Right renal pelvis (tissue), 4 donors: ENCODE data around the gene HSPA6. TPM values are rescaled to one million over a fixed set of nuclear protein-coding genes. Genes with fewer than 3 reads are reported as not detected.
"Not testable (repeated sequence)": the region's sequence is repeated elsewhere in the genome, so short reads cannot be mapped to it uniquely, and the experiment has no call there.

Experiments
- DNase-seq, 4 donors: peaks; one replicate each; pipeline ENCODE4 v3.0.0-alpha.2; 2013; ENCODE audit warnings: low read depth in 4 of 4, low spot score in 3 of 4, missing footprints in 1 of 4
- polyA plus RNA-seq, 4 donors: library from polyadenylated mRNA; unstranded; fragments of 120-200 nt; gene quantifications; one replicate each; pipeline ENCODE4 v1.2.1, GENCODE V29; 2013; ENCODE audit not compliant: insufficient read length in 4 of 4

The HSPA6 gene
- under 1 TPM; 0.34 to 0.49 (median 0.44) TPM for polyA plus RNA-seq

DNA sequence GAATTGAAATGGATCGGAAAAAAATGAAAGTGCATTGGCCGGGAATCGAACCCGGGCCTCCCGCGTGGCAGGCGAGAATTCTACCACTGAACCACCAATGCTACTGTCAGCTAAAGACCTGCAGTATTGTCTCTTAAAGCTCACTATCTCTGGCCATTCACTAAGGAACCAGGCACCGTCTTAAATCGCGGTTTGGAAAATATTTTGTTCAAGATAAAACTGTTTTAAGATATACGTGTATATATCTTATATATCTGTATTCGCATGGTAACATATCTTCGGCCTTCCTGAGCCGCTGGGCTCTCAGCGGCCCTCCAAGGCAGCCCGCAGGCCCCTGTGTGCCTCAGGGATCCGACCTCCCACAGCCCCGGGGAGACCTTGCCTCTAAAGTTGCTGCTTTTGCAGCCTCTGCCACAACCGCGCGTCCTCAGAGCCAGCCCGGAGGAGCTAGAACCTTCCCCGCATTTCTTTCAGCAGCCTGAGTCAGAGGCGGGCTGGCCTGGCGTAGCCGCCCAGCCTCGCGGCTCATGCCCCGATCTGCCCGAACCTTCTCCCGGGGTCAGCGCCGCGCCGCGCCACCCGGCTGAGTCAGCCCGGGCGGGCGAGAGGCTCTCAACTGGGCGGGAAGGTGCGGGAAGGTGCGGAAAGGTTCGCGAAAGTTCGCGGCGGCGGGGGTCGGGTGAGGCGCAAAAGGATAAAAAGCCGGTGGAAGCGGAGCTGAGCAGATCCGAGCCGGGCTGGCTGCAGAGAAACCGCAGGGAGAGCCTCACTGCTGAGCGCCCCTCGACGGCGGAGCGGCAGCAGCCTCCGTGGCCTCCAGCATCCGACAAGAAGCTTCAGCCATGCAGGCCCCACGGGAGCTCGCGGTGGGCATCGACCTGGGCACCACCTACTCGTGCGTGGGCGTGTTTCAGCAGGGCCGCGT is at the start of gene HSPA6:
TSS of gene HSPA6 (plus strand) at position 724 of the 925 bp plus-strand sequence. CDS start at position 843, 119 bp downstream.
- peak in 3 of 4 donors; percentile 72 to 79 (median 74) for DNase-seq

DNA sequence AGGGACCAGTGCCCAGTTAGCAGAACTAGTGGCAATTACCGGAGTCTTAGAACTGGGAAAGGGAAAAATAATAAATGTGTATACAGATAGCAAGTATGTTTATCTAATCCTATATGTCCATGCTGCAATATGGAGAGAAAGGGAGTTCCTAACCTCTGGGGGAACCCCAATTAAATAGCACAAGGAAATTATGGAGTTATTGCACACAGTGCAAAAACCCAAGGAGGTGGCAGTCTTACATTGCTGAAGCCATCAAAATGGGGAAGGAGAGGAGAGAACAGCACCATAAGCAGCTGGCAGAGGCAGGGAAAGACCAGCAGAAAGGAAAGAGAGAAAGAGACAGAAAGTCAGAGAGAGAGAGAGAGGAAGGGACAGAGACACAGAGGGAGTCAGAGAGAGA is 46.6 kb upstream of the HSPA6 start:
- not testable (repeated sequence) for DNase-seq

DNA sequence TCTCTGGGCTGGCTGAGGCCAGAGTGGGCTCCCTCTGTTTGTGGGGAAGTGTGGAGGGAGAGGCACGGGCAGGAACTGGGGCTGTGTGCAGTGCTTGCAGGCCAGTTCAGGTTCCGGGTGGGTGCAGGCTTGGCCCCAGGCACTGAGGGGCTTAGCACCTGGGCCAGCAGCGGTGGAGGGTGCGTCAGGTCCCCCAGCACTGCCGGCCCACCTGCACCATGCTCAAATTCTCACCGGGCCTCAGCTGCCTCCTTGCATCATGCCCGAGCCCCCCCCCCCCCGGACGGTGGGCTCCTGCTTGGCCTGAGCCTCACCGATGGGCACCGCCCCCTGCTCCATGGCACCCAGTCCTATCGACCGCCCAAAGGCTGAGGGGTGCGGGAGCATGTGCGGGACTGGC is 45.4 kb upstream of the HSPA6 start:
- no peak for DNase-seq

DNA sequence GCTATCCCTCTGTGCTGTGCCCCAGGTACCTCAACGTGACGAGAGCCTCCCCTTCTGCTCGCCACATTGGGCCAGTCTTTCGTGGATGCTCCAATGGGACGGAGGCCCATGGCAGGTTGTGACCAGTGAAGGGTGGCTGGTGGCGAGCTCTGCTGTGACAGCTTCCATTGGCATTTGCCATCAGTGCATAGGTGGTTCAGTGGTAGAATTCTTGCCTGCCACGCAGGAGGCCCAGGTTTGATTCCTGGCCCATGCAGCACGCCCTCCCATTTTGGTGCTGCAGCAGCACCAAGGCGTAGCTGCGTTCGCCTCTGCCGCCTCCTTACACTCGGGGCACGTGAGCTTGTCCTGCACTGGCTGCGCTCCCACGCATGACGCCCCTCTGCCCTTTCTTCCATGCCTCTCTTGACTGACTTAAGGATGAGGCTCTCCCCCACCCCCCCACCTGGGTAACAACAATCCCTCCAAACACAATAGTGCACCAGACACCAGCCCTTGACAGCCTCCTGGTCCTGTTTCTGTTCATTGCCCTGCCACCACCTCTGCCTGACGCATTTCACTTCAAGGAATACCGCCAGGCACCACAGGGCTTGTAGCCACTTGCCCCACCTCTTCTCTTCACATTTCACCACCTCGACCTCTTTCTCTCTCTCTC is 43.8 kb upstream of the HSPA6 start:
- no peak for DNase-seq

DNA sequence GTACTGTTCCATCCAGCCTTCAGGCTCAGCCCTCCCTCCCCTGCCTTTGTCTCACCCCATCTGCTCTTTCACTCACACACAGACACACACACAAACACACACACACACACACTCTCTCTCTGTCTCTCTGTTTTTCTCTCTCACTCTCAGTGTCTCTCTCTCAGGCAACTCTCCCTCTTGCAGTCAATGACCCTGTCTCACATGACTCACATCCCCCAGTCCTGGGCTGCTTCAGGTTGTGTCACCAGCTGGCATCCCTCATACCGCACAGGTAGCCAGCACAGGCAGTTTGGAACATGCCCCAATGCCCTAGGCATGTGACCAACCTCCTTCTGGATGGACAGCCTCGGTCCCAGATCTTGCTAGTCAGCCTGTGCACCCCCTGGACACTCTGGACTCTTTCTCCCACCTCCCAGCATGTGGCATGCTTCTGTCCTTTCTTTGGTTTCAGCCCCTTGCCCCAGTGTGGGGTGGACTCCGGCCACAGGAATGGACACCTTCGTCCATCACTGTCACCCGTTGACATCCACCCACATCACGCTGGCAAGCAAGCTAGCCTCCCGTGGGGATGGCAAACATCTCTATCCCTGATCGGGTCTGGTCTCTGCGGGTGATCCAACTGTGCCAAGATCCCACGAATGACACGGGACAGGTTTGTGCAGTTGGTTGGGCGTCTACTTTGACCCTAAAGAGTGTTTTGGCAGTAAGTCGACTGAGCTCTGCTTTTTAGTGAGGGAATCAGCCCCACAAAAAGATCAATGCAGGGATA is 42.5 kb upstream of the HSPA6 start:
- no peak for DNase-seq

DNA sequence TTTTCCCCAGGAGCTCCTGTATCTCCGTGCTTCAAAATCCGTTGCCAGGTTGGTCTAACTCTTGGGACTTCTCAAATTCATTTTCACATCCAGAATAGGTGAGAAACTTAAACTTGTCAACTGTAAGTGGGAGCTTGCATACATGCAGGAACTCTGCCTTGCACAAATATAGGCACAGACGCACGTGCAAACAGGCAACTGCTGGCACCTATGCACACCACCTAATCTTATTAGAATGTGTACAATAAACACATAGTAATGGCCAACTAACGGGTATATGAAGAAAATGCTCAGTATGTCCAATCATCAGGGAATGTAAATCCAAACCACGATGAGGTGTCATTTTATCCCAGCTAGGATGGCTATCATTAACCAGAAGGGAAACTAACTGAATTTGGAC is 41.7 kb upstream of the HSPA6 start:
- DNase-seq, result no peak

DNA sequence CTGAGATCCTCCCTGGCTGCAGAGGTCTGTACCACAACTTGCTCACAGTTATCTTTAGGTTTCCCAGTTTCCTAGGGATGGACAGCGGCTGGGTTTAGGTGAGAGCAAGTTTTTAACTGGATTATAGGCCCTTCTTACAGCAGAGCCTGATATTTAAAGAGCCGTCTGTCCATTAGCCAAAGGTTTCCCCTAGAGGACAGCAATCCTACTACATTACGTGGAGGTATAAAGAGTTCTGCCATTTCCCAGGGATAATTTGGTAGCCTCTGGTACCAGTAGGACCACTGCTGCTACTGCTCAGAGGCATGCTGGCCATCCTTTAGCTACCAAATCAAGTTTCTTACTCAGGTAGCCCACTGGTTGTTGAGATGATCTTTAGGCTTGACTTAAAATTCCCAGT is 41.0 kb upstream of the HSPA6 start:
- no peak for DNase-seq

DNA sequence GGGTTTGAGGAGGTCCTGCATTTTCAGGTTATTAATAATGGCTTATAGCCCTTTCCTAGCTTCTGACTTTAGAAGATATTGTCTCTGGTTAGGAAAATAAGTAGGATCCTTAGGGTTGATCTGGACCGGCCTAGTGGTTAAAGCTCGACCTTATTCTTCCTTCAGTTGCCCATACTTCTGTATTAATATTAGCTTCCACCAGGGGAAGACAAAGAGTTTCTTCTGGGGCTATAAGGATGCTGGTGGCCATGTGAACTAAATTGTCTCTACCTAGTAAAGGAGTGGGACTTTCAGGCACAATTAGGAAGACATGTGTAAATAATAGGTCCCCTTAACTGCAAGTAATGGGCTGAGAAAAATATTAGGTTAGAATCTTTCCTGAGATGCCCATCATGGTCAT is 39.7 kb upstream of the HSPA6 start:
- DNase-seq, result no peak

DNA sequence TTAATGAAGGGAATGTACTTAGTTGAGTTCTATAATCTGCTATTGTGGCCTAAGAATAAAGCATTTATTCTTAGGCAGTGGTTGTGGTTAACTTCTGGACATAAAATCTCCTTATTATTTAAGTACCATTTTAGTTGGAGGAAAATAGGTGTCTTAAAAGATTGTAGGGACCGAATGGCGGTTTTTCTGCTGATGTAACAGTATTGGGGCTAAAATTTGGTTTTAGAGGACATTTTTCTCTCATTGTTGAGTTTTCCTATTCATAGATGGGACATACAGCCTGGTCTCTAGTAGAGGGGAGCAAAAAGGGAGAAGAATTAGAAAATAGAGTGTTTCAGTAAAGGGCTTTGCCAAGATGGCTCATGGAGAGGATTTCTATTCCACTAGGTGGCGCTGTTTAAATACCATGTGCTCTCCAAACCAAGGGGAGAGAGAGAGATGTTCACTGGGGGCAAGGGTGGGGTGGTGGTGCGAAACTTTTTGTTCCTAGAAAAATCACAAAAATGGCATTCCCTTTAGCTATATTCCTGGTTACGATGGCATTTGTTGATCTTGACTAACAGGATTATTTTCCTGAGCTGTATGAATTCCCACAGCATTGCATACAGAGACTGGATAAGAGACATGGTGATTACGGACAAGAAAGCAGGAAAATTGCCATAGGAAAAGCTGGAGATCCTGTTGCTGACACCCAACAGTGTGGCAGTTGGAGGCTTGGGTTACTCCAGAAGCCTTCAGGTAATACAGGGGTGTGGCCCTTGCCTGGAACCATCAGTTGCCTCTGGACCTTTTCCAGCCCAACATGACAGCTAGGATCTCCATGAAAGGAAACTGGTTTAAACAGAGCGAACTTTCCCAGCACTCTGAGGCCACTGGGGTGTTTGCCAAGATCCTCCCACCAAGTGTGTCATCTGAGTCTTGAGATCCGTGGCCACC is 37.3 kb upstream of the HSPA6 start:
- DNase-seq, result peak; percentile 25 to 38 (median 34)

DNA sequence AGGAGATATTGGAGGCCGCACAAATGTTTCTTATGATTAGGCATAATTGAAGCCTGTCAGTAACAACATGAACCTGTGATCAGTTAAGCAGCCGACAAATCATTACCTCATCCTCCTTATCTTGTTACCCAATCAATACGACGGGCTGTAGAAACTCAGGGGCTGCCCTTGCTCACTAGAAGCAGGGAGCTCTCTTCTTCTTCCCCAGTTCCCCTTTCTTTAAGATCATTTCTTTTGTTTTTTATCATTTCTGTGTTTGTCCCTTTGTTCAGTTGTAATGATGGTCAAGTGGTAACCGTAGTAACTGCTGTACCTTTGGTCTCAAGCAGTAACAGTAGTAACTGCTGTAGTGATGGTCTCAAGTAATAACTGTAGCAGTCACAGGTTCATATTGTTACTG is 32.9 kb upstream of the HSPA6 start:
- DNase-seq, result no peak

DNA sequence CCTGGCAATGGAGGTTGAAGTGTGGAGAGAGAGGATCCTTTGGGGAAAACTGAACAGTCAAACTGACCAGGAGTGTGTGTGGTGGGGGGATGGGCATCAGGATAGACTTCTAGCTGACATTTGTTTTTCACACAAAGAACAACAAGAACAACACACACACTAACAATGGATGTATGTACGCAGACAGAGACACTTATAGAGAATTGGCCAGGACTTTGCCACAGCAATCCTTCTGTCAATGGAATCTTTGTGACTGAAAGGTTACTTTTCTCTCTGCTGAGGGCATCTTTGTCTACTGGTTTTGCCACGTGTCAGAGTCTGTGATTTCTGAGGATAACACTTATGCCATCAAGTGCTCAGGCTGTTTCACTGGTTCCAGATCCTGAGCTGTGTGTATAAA is 31.5 kb upstream of the HSPA6 start:
- no peak for DNase-seq

DNA sequence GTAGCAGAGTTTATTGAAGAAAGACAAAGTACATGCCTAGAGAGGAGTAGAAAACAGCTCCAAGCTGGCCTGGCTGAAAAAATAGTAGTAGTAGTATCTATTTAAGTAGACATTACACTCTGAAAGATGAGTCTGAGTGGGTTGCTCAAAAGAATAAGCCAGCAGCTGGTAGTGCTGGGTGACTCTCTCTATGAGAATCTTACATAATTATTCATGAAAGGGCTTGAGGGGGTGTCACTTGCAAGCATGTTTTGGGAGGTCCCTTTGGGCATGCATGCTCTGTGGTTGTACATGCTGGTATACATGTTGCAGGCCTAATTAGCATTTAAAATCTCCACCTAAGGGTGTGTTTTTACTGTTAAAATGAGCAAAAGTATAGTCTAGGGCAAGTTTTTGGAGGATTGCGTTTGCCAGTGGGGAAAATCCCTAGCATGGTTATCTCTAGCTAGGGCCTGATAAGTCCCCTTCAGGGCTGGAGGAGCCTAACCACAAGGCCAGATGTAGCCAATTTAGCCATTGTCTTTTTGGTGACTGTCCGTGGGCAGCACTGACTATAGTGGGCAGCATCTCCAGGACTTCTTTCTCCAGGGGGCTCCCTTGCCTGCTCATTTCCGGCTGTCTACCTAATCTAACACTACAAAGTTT is 30.1 kb upstream of the HSPA6 start:
- DNase-seq, result no peak

DNA sequence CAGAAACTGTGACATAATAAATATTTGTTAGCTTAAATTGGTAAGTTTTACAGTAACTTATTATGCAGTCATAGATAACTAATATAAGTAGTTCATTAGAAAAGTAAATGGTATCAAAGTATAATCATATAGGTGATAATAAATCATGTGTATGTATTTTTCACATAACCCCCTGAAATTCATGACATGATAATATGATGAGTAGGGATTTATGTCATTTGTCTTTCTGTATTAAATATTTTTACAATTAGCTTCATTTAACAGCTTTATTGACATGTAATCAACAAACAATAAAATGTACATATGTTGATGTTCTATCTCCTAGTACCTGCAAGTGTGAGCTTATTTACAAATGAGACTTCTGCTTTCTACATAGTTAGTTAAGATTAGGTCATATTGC is 28.9 kb upstream of the HSPA6 start:
- DNase-seq, result no peak

DNA sequence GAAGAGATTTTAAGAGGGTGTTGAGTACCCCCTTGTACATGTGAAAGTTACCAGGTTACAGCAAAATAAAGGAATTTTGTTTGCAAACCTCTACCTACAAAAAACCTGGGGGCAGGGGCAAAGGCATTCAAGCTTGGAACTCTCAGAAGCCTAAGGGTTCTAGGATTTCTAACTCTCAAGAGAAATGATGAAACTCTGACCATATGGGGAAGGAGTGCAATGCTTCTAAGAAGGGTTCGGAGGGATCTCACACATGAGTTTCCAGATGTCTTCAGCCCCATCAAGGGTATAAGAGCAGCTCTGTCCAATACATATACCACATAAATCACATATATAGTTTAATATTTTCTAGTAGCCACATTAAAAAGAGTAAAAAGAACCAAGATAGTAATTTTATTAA is 26.4 kb upstream of the HSPA6 start:
- no peak for DNase-seq

DNA sequence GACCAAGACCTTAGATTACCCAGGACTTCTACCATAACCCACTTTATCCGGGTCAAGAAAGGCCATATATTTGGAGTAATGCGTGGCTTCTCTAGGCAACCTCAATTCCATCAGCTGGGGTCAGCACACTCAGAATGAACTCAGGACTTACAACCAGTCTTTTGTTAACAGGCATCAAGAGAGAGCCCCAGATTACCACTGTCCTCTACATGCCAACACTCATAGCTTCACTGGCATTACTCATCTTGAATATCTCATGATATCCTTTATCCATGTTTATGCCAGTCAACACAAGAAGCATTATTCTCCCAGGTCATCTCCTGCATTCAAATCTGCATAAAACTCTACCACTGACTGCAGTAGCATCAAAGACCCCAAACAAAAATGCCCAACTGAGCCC is 25.7 kb upstream of the HSPA6 start:
- DNase-seq, result no peak

DNA sequence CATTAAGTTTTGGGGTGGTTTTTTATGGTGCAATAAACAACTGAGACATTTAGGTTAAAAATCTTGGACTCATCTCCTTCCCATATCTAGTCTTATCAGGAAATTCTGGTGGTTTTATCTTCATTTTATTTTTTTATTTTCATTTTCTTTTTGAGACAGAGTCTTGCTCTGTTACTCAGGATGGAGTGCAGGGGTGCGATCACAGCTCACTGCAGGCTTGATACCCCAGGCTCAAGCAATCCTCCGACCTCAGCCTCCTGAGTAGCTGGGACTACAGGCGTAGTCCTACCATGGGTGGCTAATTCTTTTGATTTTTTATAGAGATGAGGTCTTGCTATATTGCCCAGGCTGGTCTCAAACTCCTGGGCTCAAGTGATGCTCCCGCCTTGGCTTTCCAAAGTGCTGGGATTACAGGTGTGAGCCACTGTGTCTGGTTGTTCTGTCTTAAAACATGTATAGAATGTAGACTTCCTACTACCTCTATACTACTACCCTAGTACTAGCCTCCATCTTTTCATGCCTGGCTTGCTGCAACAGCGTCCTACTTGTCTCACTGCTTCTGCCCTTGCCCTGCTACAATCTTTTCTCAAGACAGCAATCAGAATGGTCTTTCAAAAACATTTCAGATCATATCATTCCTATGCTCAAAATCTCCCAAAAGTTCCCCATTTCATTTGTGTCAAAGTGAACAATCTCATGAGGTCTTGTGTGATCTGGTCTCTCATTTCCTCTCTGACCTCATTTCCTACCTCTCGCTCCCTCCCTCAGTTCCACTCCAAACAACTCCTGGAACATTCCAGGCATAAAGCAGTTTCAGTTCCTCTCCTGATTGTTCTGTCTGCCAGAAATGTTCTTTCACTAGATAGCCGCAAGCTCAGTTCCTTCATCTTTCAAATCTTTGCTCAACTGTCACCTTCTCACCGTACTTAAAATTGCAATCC is 25.0 kb upstream of the HSPA6 start:
- no peak for DNase-seq

DNA sequence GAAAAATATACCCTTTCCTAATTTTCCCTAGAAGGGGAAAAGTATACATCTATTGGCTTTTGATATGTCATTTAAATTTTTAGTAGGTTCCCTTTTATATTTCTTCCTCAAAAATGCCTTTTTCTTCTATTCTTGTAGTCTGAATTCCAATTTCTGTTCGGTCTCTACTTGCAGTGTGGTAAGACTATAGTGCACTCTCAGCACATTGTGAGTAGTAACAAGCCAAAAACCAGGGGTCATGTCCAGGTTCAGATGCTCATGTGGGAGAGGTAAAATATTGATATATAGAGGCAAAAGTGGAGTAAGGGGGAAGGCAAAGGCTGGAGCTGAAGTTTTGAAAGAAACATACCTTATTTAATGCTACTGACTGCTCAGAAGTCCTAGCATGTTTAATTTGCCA is 23.1 kb upstream of the HSPA6 start:
- no peak for DNase-seq

DNA sequence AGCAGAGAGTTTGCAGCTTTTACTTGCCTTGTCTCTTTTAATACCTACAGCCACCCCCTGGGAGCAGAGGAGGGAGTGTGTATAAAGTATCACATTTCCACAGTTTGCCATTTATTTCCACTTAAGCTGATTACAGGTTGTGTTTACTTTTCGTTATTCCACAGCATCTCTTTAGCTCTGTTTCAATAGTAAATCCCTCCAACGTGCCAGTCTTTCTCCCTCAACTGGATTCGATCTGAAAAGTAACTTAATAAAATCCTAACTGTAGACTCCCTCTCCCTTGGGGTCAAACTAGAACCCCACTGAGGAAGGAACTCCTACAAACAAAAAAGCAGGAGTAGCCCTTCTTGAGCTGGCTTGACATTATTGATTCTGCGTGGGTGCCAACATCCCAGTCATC is 22.2 kb upstream of the HSPA6 start:
- no peak for DNase-seq
